H1 (cell line): ENCODE data around the gene RAP2C. TPM values are rescaled to one million over a fixed set of nuclear protein-coding genes. Genes with fewer than 3 reads are reported as not detected.

Source experiments
- ATF3 ChIP-seq: IDR thresholded peaks from 2 replicates; pipeline ENCODE4 v1.6.1; 2011; ENCODE audit warnings: low read depth, mild to moderate bottlenecking, low read length; ENCODE audit not compliant: insufficient read depth
- CHD7 ChIP-seq: fragments of 300-600 bp; sonication (generic); IDR thresholded peaks from 2 replicates; pipeline ENCODE4 v1.7.1; 2012; ENCODE audit warnings: low read length, moderate library complexity, mild to moderate bottlenecking, inconsistent platforms; ENCODE audit not compliant: insufficient replicate concordance
- FOSL1 ChIP-seq: IDR thresholded peaks from 2 replicates; pipeline ENCODE4 v1.6.1; 2011; ENCODE audit warnings: mild to moderate bottlenecking, low read depth, low read length, moderate library complexity; ENCODE audit not compliant: insufficient read depth
- JUND ChIP-seq: IDR thresholded peaks from 2 replicates; pipeline ENCODE4 v1.6.1; 2011; ENCODE audit warnings: mild to moderate bottlenecking, improper control_type of control experiment, low read length
- KDM5A ChIP-seq: fragments of 200-600 bp; IDR thresholded peaks from 2 replicates; pipeline ENCODE4 v1.7.1; 2012; ENCODE audit warnings: mild to moderate bottlenecking, low read length, inconsistent platforms, mixed read lengths
- RBBP5 ChIP-seq: IDR thresholded peaks from 2 replicates; pipeline ENCODE4 v1.7.1; 2012; ENCODE audit warnings: low read depth, mild to moderate bottlenecking, inconsistent platforms, low read length, moderate library complexity, borderline replicate concordance
- RNF2 ChIP-seq: fragments of 200-900, 300-1000 bp; sonication (generic); IDR thresholded peaks from 2 replicates; pipeline ENCODE4 v1.7.1; 2016; ENCODE audit warnings: borderline replicate concordance, low read depth, mild to moderate bottlenecking, antibody characterized with exemption, low read length; ENCODE audit not compliant: poor library complexity, severe bottlenecking; ENCODE audit errors: missing control alignments
- SIN3A ChIP-seq, 2 experiments: IDR thresholded peaks in 1 of 2; conservative IDR thresholded peaks in 1 of 2; 2 replicates each; pipeline ENCODE4 v1.6.1; 2011 to 2012; ENCODE audit warnings: low read length in 2 of 2, improper control_type of control experiment in 1 of 2, low read depth in 1 of 2, mild to moderate bottlenecking in 1 of 2
- SRF ChIP-seq: IDR thresholded peaks from 2 replicates; pipeline ENCODE4 v1.6.1; 2011; ENCODE audit warnings: mild to moderate bottlenecking, low read depth, low read length, moderate library complexity
- TAF1 ChIP-seq: IDR thresholded peaks from 2 replicates; pipeline ENCODE4 v1.6.1; 2011; ENCODE audit warnings: mild to moderate bottlenecking, low read depth, low read length
- polyA plus RNA-seq, 7 experiments: library from polyadenylated mRNA; depleted of rRNA in 3 of 7; stranded (reverse) in 5 of 7; unstranded in 2 of 7; fragments of >200 nt in 5 of 7; fragments of 200-250 nt in 2 of 7; gene quantifications; 1 replicate in 5 of 7; 2 replicates in 1 of 7; 4 replicates in 1 of 7; pipeline versions ENCODE4 v1.2.1 to v1.2.3, GENCODE V29; 2011 to 2013; ENCODE audit warnings: missing spikeins in 2 of 7, mixed read lengths in 2 of 7
- total RNA-seq: library from RNA; stranded (reverse); fragmentation: NEBNext Ultra II Directional; extraction: Animal tissue kit (Norgen Biotek cat#: 25700); gene quantifications from 2 replicates; pipeline ENCODE4 v1.2.1, GENCODE V29; 2021

The RAP2C gene
- total and polyA plus RNA-seq, 2 of the 8 experiments (the other 6 are each of a cell fraction or from before 2014, with no cell fraction given): 4.7 to 20.5 TPM

- no peak for TF ChIP-seq CHD7
- no peak for TF ChIP-seq RNF2
- TF ChIP-seq TAF1: no peak
- no peak for TF ChIP-seq ATF3
- TF ChIP-seq KDM5A: no peak
- TF ChIP-seq JUND: no peak
- no peak for TF ChIP-seq FOSL1
- no peak for TF ChIP-seq SIN3A (conservative IDR thresholded peaks at IDR 0.05 in 1 of 2, IDR thresholded peaks at IDR 0.05 in 1 of 2; ENCODE audit: low read depth in 1 of 2, low read length in 2 of 2)
- no peak for TF ChIP-seq SRF
- TF ChIP-seq RBBP5: no peak
Observed at GRCh38 chrX:132173647-132174046, 45.6 kb downstream of the RAP2C start (continued).
